Mesendoderm (in vitro differentiated cells): ENCODE measurements around the gene MVB12B.
A peak's percentile ranks its signal among the peaks of the same experiment; 100 is the strongest.

Experiments
- DNase-seq: peaks from one replicate; pipeline ENCODE4 v3.0.0; 2013
- H2AK5ac ChIP-seq: 2 replicates; pipeline ENCODE4 v1.6.1; 2013; ENCODE audit warnings: low read length, inconsistent platforms
- H2BK120ac ChIP-seq: 2 replicates; pipeline ENCODE4 v1.6.1; 2013; ENCODE audit warnings: low read depth, mild to moderate bottlenecking, low read length, moderate library complexity, mixed read lengths
- H2BK15ac ChIP-seq: replicated peaks from 2 replicates; pipeline ENCODE4 v1.6.1; 2013; ENCODE audit warnings: low read depth, mild to moderate bottlenecking, moderate library complexity
- H2BK5ac ChIP-seq: 2 replicates; pipeline ENCODE4 v1.6.1; 2013; ENCODE audit warnings: low read length, inconsistent platforms
- H3K18ac ChIP-seq: 2 replicates; pipeline ENCODE4 v1.6.1; 2013; ENCODE audit warnings: mild to moderate bottlenecking, low read length, mixed read lengths
- H3K23ac ChIP-seq: one replicate; pipeline ENCODE4 v1.6.1; 2013; ENCODE audit warnings: low read length
- H3K27ac ChIP-seq: 2 replicates; pipeline ENCODE4 v1.5.1; 2013; ENCODE audit warnings: low read depth, mild to moderate bottlenecking, inconsistent platforms, low read length, moderate library complexity
- H3K27me3 ChIP-seq: 2 replicates; pipeline ENCODE4 v1.6.1; 2013; ENCODE audit warnings: low read length, control low read depth, mild to moderate bottlenecking, inconsistent platforms; ENCODE audit not compliant: insufficient read depth, poor library complexity
- H3K36me3 ChIP-seq: 2 replicates; pipeline ENCODE4 v1.6.1; 2013; ENCODE audit warnings: low read length, inconsistent platforms; ENCODE audit not compliant: control insufficient read depth, insufficient read depth
- H3K4ac ChIP-seq: one replicate; pipeline ENCODE4 v1.6.1; 2013; ENCODE audit warnings: low read depth, mild to moderate bottlenecking, low read length, moderate library complexity
- H3K4me1 ChIP-seq: 2 replicates; pipeline ENCODE4 v1.6.1; 2013; ENCODE audit warnings: low read depth, low read length, inconsistent platforms; ENCODE audit not compliant: control insufficient read depth
- H3K4me2 ChIP-seq: 2 replicates; pipeline ENCODE4 v1.6.1; 2013; ENCODE audit warnings: low read length
- H3K4me3 ChIP-seq: 2 replicates; pipeline ENCODE4 v1.5.1; 2013; ENCODE audit warnings: mild to moderate bottlenecking, low read length
- H3K56ac ChIP-seq: one replicate; pipeline ENCODE4 v1.6.1; 2013; ENCODE audit warnings: low read length
- H3K79me1 ChIP-seq: 2 replicates; pipeline ENCODE4 v1.6.1; 2013; ENCODE audit warnings: low read length, inconsistent platforms
- H3K79me2 ChIP-seq: 2 replicates; pipeline ENCODE4 v1.6.1; 2013; ENCODE audit warnings: mild to moderate bottlenecking, low read length; ENCODE audit not compliant: control insufficient read depth, insufficient read depth
- H3K9ac ChIP-seq: 2 replicates; pipeline ENCODE4 v1.6.1; 2013; ENCODE audit warnings: low read length, inconsistent platforms
- H4K5ac ChIP-seq: one replicate; pipeline ENCODE4 v1.6.1; 2013; ENCODE audit warnings: low read length
- H4K8ac ChIP-seq: one replicate; pipeline ENCODE4 v1.6.1; 2013; ENCODE audit warnings: low read depth, mild to moderate bottlenecking, control low read depth, low read length, moderate library complexity
- WGBS: extraction: QIAGEN DNeasy Blood & Tissue Kit; methylation state at CpG from one replicate; pipeline ENCODE4 v1.1.7; 2013; ENCODE audit warnings: low lambda C conversion rate, missing lambda C conversion rate; ENCODE audit not compliant: insufficient coverage; ENCODE audit errors: extremely low coverage; 5-methylcytosine and 5-hydroxymethylcytosine counted together

Gene MVB12B

DNA sequence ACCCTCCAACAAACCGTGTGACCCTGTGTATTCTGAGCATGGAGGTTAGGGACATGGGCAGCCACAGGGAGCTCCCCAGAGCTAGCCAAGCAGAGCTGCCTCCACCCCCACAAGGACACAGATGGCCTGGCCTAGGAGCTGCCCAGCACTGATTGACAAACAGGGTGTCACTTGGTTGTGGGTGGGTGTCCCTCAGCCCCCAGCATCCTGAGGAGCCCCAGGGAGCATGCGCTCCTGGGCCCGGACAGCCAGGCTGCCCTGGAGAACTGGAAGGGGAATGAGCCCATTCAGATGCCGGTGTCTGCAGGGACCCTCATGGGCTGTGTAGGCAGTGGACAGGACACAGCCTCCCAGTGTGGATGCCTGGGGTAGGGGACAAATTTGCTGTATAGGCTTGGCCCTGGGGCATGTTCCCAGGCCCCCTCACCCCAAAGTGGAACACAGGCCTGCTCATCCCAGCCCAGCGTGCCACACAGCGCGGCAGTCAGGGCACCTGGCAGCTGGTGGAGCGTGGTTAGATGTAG lies 162.3 kb downstream of the MVB12B start:
- H3K27me3 ChIP-seq: no peaks in the 10 kb centered on the region
- no peak overlapping the region for H2BK120ac ChIP-seq
- no peak overlapping the region for H4K8ac ChIP-seq
- H3K79me2 ChIP-seq: no peaks in the 10 kb centered on the region
- no peak overlapping the region for H2AK5ac ChIP-seq
- no CpG with 5 or more reads among the region's 8 CpGs for WGBS
- H3K4me1 ChIP-seq: no peaks in the 10 kb centered on the region
- H3K36me3 ChIP-seq: no peaks in the 10 kb centered on the region
- H3K4me2 ChIP-seq: no peak overlapping the region
- no peak overlapping the region for H3K27ac ChIP-seq
- no peak overlapping the region for H2BK5ac ChIP-seq
- H2BK15ac ChIP-seq: no peak overlapping the region
- H3K9ac ChIP-seq: no peak overlapping the region
- no peak overlapping the region for H3K56ac ChIP-seq
- H3K18ac ChIP-seq: no peak overlapping the region
- H3K4me3 ChIP-seq: no peak overlapping the region
- peak overlapping the region; percentile 94 for H3K23ac ChIP-seq
- no peaks in the 10 kb centered on the region for H3K79me1 ChIP-seq
- no peak for DNase-seq
- no peak overlapping the region for H3K4ac ChIP-seq
- no peak overlapping the region for H4K5ac ChIP-seq

DNA sequence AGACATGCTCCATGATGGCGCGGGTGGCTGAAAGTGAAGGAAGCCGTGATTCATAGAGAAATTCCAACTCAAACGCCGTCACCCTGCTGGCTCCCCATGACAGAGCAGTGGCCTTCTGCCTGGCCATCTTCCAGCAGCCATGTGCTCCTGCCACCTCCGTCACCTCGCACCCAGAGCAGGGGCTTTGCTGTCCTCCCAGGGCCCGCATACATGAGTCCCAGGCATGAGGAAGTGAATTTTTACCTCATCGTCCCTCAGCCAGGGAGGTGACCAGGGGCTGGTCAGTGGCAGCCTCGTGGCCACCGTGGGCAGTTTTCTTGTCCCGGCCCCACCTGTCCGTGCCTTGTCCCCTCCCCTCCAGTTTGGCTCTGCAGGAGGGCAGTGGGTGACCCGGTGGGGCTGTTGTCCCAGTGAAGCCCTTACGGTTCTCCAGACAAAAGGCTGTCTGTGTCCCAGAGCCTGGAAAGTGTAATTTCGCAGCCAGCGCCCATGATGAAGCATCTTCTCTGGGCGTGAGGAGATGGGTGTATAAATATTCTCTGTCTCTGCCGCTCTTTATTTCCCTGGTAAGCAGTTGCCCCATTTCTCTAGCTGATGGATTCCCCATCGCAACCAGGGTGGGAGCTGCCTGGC lies 163.1 kb downstream of the MVB12B start:
- Histone ChIP-seq H2BK120ac (no peak overlapping the region), H3K4me3 (no peak overlapping the region), H3K4me2 (no peak overlapping the region), H3K79me1 (no peaks in the 10 kb centered on the region), H3K56ac (no peak overlapping the region), H2BK5ac (no peak overlapping the region), H3K79me2 (no peaks in the 10 kb centered on the region), H3K23ac (no peak overlapping the region), H3K27me3 (no peaks in the 10 kb centered on the region), H3K27ac (no peak overlapping the region), H3K4ac (no peak overlapping the region), H4K8ac (no peak overlapping the region), H3K9ac (no peak overlapping the region), H2BK15ac (no peak overlapping the region), H2AK5ac (no peak overlapping the region), H3K36me3 (no peaks in the 10 kb centered on the region), H4K5ac (no peak overlapping the region), H3K18ac (no peak overlapping the region), H3K4me1 (no peaks in the 10 kb centered on the region)
- DNase-seq: no peak
- WGBS: no CpG with 5 or more reads among the region's 20 CpGs

DNA sequence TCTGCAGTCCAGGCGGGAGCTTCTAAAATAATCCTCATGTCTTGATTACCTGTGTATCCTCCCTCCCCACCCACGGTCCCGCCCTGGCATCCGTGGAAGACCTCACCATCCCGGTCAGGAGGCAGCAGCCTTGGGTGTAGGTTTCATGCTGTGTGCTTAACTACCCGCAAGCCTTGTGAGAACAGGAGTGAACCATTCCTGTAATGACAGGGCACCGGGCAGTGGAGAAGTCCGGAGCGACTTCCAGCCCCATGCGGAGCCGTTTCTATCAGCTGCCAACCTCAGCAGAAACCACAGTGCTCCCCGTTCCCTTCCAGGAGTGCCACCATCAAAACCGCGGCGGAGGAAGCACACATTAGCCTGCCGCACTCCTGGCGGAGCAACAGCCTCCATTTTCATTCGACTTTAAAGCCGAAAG lies 163.6 kb downstream of the MVB12B start:
- Histone ChIP-seq H3K79me2 (no peaks in the 10 kb centered on the region), H3K4me2 (no peak overlapping the region), H2BK120ac (no peak overlapping the region), H3K18ac (no peak overlapping the region), H3K4me3 (no peak overlapping the region), H2AK5ac (no peak overlapping the region), H3K27me3 (no peaks in the 10 kb centered on the region), H3K79me1 (no peaks in the 10 kb centered on the region), H2BK5ac (no peak overlapping the region), H3K4me1 (no peaks in the 10 kb centered on the region), H3K36me3 (no peaks in the 10 kb centered on the region), H3K9ac (no peak overlapping the region), H3K56ac (no peak overlapping the region), H4K5ac (no peak overlapping the region), H3K27ac (no peak overlapping the region), H3K4ac (no peak overlapping the region), H4K8ac (no peak overlapping the region), H2BK15ac (no peak overlapping the region), H3K23ac (no peak overlapping the region)
- DNase-seq: no peak
- WGBS: no CpG with 5 or more reads among the region's 19 CpGs

DNA sequence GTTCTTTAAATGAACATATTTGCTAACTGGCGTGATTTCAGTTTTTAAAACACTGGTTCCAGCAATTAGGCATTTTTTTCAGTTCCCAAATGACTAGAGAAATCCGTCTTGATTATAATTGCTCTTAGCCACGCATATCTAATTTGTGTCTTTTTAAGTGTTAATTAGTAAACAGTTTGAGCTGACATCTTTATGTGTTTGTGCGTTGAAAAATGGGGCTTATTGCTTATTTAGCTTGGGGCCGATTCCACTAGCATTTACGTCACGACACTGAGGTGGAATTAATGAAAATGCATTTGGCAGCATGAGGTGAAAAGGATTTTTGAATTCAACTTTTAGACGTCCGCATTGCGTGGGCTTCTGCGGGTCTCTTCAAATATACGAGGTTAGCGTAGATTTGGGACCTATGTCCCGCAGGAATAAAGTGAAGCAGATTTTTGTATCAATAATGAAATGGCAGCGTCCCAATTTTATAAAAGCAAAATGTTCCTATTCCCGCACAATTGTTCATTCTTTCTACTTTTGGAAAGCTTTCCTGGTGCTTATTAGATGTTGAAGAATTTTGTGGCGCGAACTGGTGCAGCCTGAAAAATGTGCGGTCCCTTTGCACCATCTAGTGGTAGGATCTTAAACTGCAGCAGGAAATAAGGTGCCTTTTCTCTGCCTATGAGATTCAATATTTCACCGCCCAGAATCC lies 164.4 kb downstream of the MVB12B start:
- Histone ChIP-seq H3K27me3 (no peaks in the 10 kb centered on the region), H2AK5ac (no peak overlapping the region), H2BK120ac (no peak overlapping the region), H3K36me3 (no peaks in the 10 kb centered on the region), H3K9ac (no peak overlapping the region), H4K8ac (no peak overlapping the region), H3K18ac (no peak overlapping the region), H4K5ac (no peak overlapping the region), H3K23ac (no peak overlapping the region), H3K4me1 (no peaks in the 10 kb centered on the region), H3K79me1 (no peaks in the 10 kb centered on the region), H3K79me2 (no peaks in the 10 kb centered on the region), H2BK5ac (no peak overlapping the region), H2BK15ac (no peak overlapping the region), H3K56ac (no peak overlapping the region), H3K4ac (no peak overlapping the region), H3K4me3 (no peak overlapping the region), H3K27ac (no peak overlapping the region), H3K4me2 (no peak overlapping the region)
- DNase-seq: peak; percentile 53
- no CpG with 5 or more reads among the region's 20 CpGs for WGBS

DNA sequence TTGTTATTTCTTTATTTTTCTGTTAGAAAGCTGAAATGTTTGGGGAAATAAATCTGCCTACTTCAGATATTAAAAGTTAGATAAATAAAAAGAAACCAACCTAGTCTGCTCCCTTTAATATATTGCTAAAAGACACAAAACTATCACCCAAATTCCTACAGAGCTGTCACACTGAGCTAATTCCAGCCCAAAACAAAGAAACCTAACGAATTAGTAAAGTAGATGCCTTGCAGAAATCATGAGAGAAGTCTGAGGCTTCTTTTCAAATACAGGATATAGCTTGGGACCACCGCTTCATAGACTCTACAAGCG lies 164.9 kb downstream of the MVB12B start:
- no peak overlapping the region for H3K18ac ChIP-seq
- no peaks in the 10 kb centered on the region for H3K4me1 ChIP-seq
- no peak for DNase-seq
- H2AK5ac ChIP-seq: no peak overlapping the region
- H3K4me2 ChIP-seq: no peak overlapping the region
- no peaks in the 10 kb centered on the region for H3K36me3 ChIP-seq
- no peak overlapping the region for H3K56ac ChIP-seq
- no peak overlapping the region for H4K8ac ChIP-seq
- H3K27me3 ChIP-seq: no peaks in the 10 kb centered on the region
- H3K9ac ChIP-seq: no peak overlapping the region
- no peak overlapping the region for H2BK120ac ChIP-seq
- no peak overlapping the region for H3K4ac ChIP-seq
- no peak overlapping the region for H2BK5ac ChIP-seq
- no CpG with 5 or more reads among the region's 3 CpGs for WGBS
- H3K79me2 ChIP-seq: no peaks in the 10 kb centered on the region
- no peaks in the 10 kb centered on the region for H3K79me1 ChIP-seq
- H3K4me3 ChIP-seq: no peak overlapping the region
- no peak overlapping the region for H3K23ac ChIP-seq
- H3K27ac ChIP-seq: no peak overlapping the region
- H4K5ac ChIP-seq: no peak overlapping the region
- H2BK15ac ChIP-seq: no peak overlapping the region
